Measurements from ENCODE around the gene GPR179. TPM values are rescaled to one million over a fixed set of nuclear protein-coding genes. Genes with fewer than 3 reads are reported as not detected.

Gene GPR179
- polyA plus RNA-seq, 3 donors: not detected

- Histone ChIP-seq H2AFZ (ENCODE audit: insufficient read depth, low read depth, low read length, poor library complexity, severe bottlenecking) (no peak overlapping the region), H3K9ac (ENCODE audit: insufficient read depth, low read length, poor library complexity, severe bottlenecking) (no peak overlapping the region), H3K79me2 (ENCODE audit: insufficient read depth, low read length) (peaks cover 27% of the 10 kb centered on the region), H3K9me3 (replicated peaks in 1 of 2; ENCODE audit: control insufficient read depth in 1 of 2, insufficient read depth in 1 of 2, low read length in 2 of 2) (no peaks in the 10 kb centered on the region), H3K4me2 (replicated peaks; ENCODE audit: extremely low read depth, low read length, poor library complexity, severe bottlenecking) (no peak overlapping the region), H3K4me1 (ENCODE audit: control insufficient read depth in 1 of 2, insufficient read depth in 2 of 2, low read length in 2 of 2) (peaks cover 3 to 8% of the 10 kb centered on the region in 2 donors), H3K27ac (ENCODE audit: low read depth in 1 of 2, low read length in 2 of 2) (no peak overlapping the region), H3K4me3 (replicated peaks in 1 of 3; ENCODE audit: low read depth in 2 of 3, low read length in 3 of 3) (no peak overlapping the region), H3K36me3 (replicated peaks in 1 of 2; ENCODE audit: control insufficient read depth in 1 of 2, insufficient read depth in 2 of 2, low read length in 2 of 2) (peaks cover 6 to 30% of the 10 kb centered on the region in 2 donors), H4K20me1 (ENCODE audit: insufficient read depth, low read length) (peaks cover 45% of the 10 kb centered on the region), H3K27me3 (ENCODE audit: control insufficient read depth in 2 of 2, insufficient read depth in 2 of 2, low read length in 2 of 2) (no peaks in the 10 kb centered on the region)
- WGBS (ENCODE audit: insufficient coverage): 84% methylated on average over 5 of the region's 9 CpGs
- H3K4me1 Mint-ChIP-seq: peaks cover 20% of the 10 kb centered on the region
- TF ChIP-seq CTCF (IDR thresholded peaks at IDR 0.05): no peak
- no peaks in the 10 kb centered on the region for H3K9me3 Mint-ChIP-seq
- no peak overlapping the region for H3K4me3 Mint-ChIP-seq
- H3K27me3 Mint-ChIP-seq (ENCODE audit: low read depth in 3 of 3): peaks cover 0 to 3% (median 0%) of the 10 kb centered on the region in 3 donors
- peaks cover 20% of the 10 kb centered on the region in 2 donors for H3K36me3 Mint-ChIP-seq
- intact Hi-C loops (cut with micrococcal nuclease): no loop called here
- no peak for DNase-seq
- H3K27ac Mint-ChIP-seq: peak overlapping the region in 1 of 7 donors; percentile 33
Measured at GRCh38 chr17:38358586-38359513, 15.1 kb upstream of the GPR179 start.

- no peak overlapping the region for H3K4me3 ChIP-seq (replicated peaks in 1 of 3; ENCODE audit: low read depth in 2 of 3, low read length in 3 of 3)
- peaks cover 0 to 3% (median 0%) of the 10 kb centered on the region in 3 donors for H3K27me3 Mint-ChIP-seq (ENCODE audit: low read depth in 3 of 3)
- no peak overlapping the region for H3K4me3 Mint-ChIP-seq
- peaks cover 12 to 21% of the 10 kb centered on the region in 2 donors for H3K4me1 ChIP-seq (ENCODE audit: control insufficient read depth in 1 of 2, insufficient read depth in 2 of 2, low read length in 2 of 2)
- intact Hi-C loops (cut with micrococcal nuclease): no loop called here
- no peak overlapping the region for H3K4me2 ChIP-seq (replicated peaks; ENCODE audit: extremely low read depth, low read length, poor library complexity, severe bottlenecking)
- no peaks in the 10 kb centered on the region for H3K9me3 ChIP-seq (replicated peaks in 1 of 2; ENCODE audit: control insufficient read depth in 1 of 2, insufficient read depth in 1 of 2, low read length in 2 of 2)
- no peaks in the 10 kb centered on the region for H3K27me3 ChIP-seq (ENCODE audit: control insufficient read depth in 2 of 2, insufficient read depth in 2 of 2, low read length in 2 of 2)
- H2AFZ ChIP-seq (ENCODE audit: insufficient read depth, low read depth, low read length, poor library complexity, severe bottlenecking): no peak overlapping the region
- H3K27ac ChIP-seq (ENCODE audit: low read depth in 1 of 2, low read length in 2 of 2): no peak overlapping the region
- WGBS (ENCODE audit: insufficient coverage): 100% methylated on average over 2 of the region's 2 CpGs
- DNase-seq: no peak
- peaks cover 31% of the 10 kb centered on the region for H3K4me1 Mint-ChIP-seq
- H3K36me3 Mint-ChIP-seq: peaks cover 12 to 15% of the 10 kb centered on the region in 2 donors
- H3K9ac ChIP-seq (ENCODE audit: insufficient read depth, low read length, poor library complexity, severe bottlenecking): no peak overlapping the region
- H3K79me2 ChIP-seq (ENCODE audit: insufficient read depth, low read length): peaks cover 39% of the 10 kb centered on the region
- TF ChIP-seq CTCF (IDR thresholded peaks at IDR 0.05): no peak
- H3K9me3 Mint-ChIP-seq: no peaks in the 10 kb centered on the region
- H4K20me1 ChIP-seq (ENCODE audit: insufficient read depth, low read length): peaks cover 52% of the 10 kb centered on the region
- peak overlapping the region in 1 of 7 donors; percentile 43 for H3K27ac Mint-ChIP-seq
- H3K36me3 ChIP-seq (replicated peaks in 1 of 2; ENCODE audit: control insufficient read depth in 1 of 2, insufficient read depth in 2 of 2, low read length in 2 of 2): peaks cover 4 to 18% of the 10 kb centered on the region in 2 donors
Measured at GRCh38 chr17:38357486-38358123, 13.8 kb upstream of the GPR179 start.
